HEK293T (cell line): ENCODE measurements around the gene THSD7A.

Experiments
- CTCF ChIA-PET: fragments of 350-600 bp; formaldehyde crosslinking; extraction: SDS; loops from one replicate; lab custom pipeline; 2021; ENCODE audit warnings: antibody characterized with exemption, inconsistent platforms; lab: Yijun Ruan, JAX
- POLR2A ChIA-PET: fragments of 350-600 bp; formaldehyde crosslinking; extraction: SDS; loops from one replicate; lab custom pipeline; 2020; ENCODE audit warnings: antibody characterized with exemption, inconsistent platforms; lab: Yijun Ruan, JAX
- DNase-seq: peaks from one replicate; pipeline ENCODE4 v3.0.0; 2012; ENCODE audit warnings: mixed read lengths; ENCODE audit errors: extremely low spot score
- ARNT ChIP-seq: fragments of 450-650 bp; IDR thresholded peaks from 2 replicates; pipeline ENCODE4 v1.6.1; 2017; ENCODE audit warnings: mild to moderate bottlenecking
- BHLHE40 ChIP-seq: fragments of 450-650 bp; IDR thresholded peaks from 2 replicates; pipeline ENCODE4 v1.6.1; 2016; ENCODE audit warnings: mild to moderate bottlenecking, moderate library complexity, borderline replicate concordance
- CTBP1 ChIP-seq: fragments of 450-650 bp; IDR thresholded peaks from 2 replicates; pipeline ENCODE4 v1.6.1; 2016; ENCODE audit warnings: borderline replicate concordance
- ELF4 ChIP-seq: fragments of 450-650 bp; IDR thresholded peaks from 2 replicates; pipeline ENCODE4 v1.6.1; 2017; ENCODE audit warnings: antibody characterized with exemption
- FOXA1 ChIP-seq: fragments of 450-650 bp; IDR thresholded peaks from 2 replicates; pipeline ENCODE4 v1.6.1; 2016; ENCODE audit warnings: mild to moderate bottlenecking
- FOXK2 ChIP-seq: fragments of 450-650 bp; IDR thresholded peaks from 2 replicates; pipeline ENCODE4 v1.6.1; 2016; ENCODE audit warnings: mild to moderate bottlenecking
- FOXM1 ChIP-seq: fragments of 450-650 bp; IDR thresholded peaks from 2 replicates; pipeline ENCODE4 v1.6.1; 2017; ENCODE audit warnings: mild to moderate bottlenecking, borderline replicate concordance
- HDGF ChIP-seq: fragments of 450-650 bp; IDR thresholded peaks from 2 replicates; pipeline ENCODE4 v1.6.1; 2017; ENCODE audit warnings: antibody characterized with exemption, borderline replicate concordance
- L3MBTL2 ChIP-seq: fragments of 450-650 bp; conservative IDR thresholded peaks from 2 replicates; pipeline ENCODE4 v1.6.1; 2016; ENCODE audit warnings: mild to moderate bottlenecking
- LEF1 ChIP-seq: fragments of 450-650 bp; IDR thresholded peaks from 2 replicates; pipeline ENCODE4 v1.6.1; 2017; ENCODE audit warnings: mild to moderate bottlenecking, borderline replicate concordance
- NFRKB ChIP-seq: fragments of 450-650 bp; IDR thresholded peaks from 2 replicates; pipeline ENCODE4 v1.6.1; 2016; ENCODE audit warnings: mild to moderate bottlenecking, moderate library complexity
- PKNOX1 ChIP-seq: fragments of 450-650 bp; IDR thresholded peaks from 2 replicates; pipeline ENCODE4 v1.6.1; 2016
- SP1 ChIP-seq: fragments of 450-650 bp; IDR thresholded peaks from 2 replicates; pipeline ENCODE4 v1.6.1; 2017
- SUZ12 ChIP-seq: fragments of 450-650 bp; IDR thresholded peaks from 2 replicates; pipeline ENCODE4 v1.6.1; 2016; ENCODE audit warnings: mild to moderate bottlenecking
- TARDBP ChIP-seq: fragments of 450-650 bp; IDR thresholded peaks from 2 replicates; pipeline ENCODE4 v1.6.1; 2016
- ZNF384 ChIP-seq: fragments of 450-650 bp; IDR thresholded peaks from 2 replicates; pipeline ENCODE4 v1.6.1; 2016

THSD7A gene

GRCh38 chr7:11726794-11727155 is 105.2 kb downstream of the THSD7A start:
- no peak for DNase-seq
- POLR2A ChIA-PET: no interaction called here
- CTCF ChIA-PET: no interaction called here
- TF ChIP-seq CTBP1 (no peak), ARNT (no peak), ELF4 (no peak), FOXA1 (no peak), ZNF384 (no peak), BHLHE40 (no peak), HDGF (no peak), TARDBP (no peak), SUZ12 (no peak)

- CTCF ChIA-PET: no interaction called here
- TF ChIP-seq ELF4 (no peak), HDGF (no peak), LEF1 (no peak), NFRKB (no peak), CTBP1 (no peak), BHLHE40 (no peak), ZNF384 (no peak)
- POLR2A ChIA-PET: no interaction called here
- DNase-seq: no peak
Observed at GRCh38 chr7:11726001-11726793, 105.8 kb downstream of the THSD7A start.

DNA sequence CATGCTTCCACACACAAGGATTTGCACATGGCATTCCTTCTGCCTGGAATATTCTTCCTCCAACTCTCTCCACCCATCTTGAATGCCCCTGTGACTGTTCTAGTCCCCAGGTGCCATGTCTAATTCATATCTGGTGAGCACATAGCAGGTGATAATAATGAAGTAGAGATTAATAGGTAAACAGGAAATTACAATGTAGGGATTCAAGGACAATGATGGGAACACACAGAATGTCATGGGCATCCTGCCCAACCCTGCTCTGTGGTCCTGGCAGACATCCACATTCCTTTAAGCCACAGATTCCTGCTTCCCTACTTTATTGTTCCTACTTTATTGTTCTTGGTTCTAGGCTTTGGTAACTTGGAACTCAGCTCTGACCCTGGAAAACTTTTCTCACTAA is 115.8 kb downstream of the THSD7A start:
- ChIA-PET CTCF (no interaction called here), POLR2A (no interaction called here)
- DNase-seq: no peak
- TF ChIP-seq CTBP1 (no peak), FOXA1 (no peak), ZNF384 (no peak), FOXM1 (no peak), SUZ12 (no peak), PKNOX1 (no peak), FOXK2 (no peak), L3MBTL2 (no peak), ELF4 (no peak), ARNT (no peak), NFRKB (no peak), SP1 (no peak), HDGF (no peak), LEF1 (no peak), BHLHE40 (no peak), TARDBP (no peak)

DNA sequence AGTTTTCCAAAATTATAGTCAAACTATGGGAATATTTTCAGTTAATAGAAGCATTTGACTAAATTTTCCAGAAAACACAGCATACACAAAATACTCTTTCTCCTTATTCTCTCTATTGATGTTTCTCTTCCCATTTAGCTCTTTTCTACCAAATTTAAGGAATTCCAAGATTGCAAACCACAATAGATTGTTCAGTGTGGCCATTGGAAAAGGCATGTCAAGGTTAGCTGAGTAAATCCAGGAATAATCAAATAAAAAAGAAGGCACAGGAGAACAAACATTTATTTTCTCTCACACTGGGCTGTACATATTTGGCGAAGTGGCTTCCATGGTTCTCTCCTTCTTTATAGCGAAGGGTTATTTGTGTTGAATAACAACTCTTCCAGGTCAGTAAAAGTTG is 117.3 kb downstream of the THSD7A start:
- ChIA-PET CTCF (no interaction called here), POLR2A (no interaction called here)
- no peak for DNase-seq
- TF ChIP-seq CTBP1: no peak

GRCh38 chr7:11714205-11714604 is 117.8 kb downstream of the THSD7A start:
- ChIA-PET CTCF (no interaction called here), POLR2A (no interaction called here)
- DNase-seq: no peak
- TF ChIP-seq TARDBP (no peak), FOXK2 (no peak), HDGF (no peak), ZNF384 (no peak), FOXA1 (no peak), SP1 (no peak), ELF4 (no peak), SUZ12 (no peak), NFRKB (no peak), CTBP1 (no peak), L3MBTL2 (no peak), ARNT (no peak), FOXM1 (no peak), PKNOX1 (no peak), BHLHE40 (no peak), LEF1 (no peak)

GRCh38 chr7:11713352-11713751 is 118.6 kb downstream of the THSD7A start:
- ChIA-PET CTCF (no interaction called here), POLR2A (no interaction called here)
- TF ChIP-seq LEF1 (no peak), L3MBTL2 (no peak), NFRKB (no peak), ZNF384 (no peak), HDGF (no peak), TARDBP (no peak), BHLHE40 (no peak), PKNOX1 (no peak), FOXM1 (no peak), ELF4 (no peak), FOXK2 (no peak), CTBP1 (no peak), ARNT (no peak), FOXA1 (no peak), SP1 (no peak), SUZ12 (no peak)
- no peak for DNase-seq
